Hindlimb muscle (tissue), 1 donor: Measurements from ENCODE around the gene GLTPD2. TPM values are rescaled to one million over a fixed set of nuclear protein-coding genes. Genes with fewer than 3 reads are reported as not detected.

Experiments
- DNase-seq: peaks from one replicate; pipeline ENCODE4 v3.0.0-alpha.2; 2013
- polyA plus RNA-seq: library from polyadenylated mRNA; unstranded; fragments of 120-200 nt; gene quantifications from one replicate; pipeline ENCODE4 v1.2.1, GENCODE V29; 2013; ENCODE audit not compliant: insufficient read length

The GLTPD2 gene
- polyA plus RNA-seq = 0.98 TPM

DNA sequence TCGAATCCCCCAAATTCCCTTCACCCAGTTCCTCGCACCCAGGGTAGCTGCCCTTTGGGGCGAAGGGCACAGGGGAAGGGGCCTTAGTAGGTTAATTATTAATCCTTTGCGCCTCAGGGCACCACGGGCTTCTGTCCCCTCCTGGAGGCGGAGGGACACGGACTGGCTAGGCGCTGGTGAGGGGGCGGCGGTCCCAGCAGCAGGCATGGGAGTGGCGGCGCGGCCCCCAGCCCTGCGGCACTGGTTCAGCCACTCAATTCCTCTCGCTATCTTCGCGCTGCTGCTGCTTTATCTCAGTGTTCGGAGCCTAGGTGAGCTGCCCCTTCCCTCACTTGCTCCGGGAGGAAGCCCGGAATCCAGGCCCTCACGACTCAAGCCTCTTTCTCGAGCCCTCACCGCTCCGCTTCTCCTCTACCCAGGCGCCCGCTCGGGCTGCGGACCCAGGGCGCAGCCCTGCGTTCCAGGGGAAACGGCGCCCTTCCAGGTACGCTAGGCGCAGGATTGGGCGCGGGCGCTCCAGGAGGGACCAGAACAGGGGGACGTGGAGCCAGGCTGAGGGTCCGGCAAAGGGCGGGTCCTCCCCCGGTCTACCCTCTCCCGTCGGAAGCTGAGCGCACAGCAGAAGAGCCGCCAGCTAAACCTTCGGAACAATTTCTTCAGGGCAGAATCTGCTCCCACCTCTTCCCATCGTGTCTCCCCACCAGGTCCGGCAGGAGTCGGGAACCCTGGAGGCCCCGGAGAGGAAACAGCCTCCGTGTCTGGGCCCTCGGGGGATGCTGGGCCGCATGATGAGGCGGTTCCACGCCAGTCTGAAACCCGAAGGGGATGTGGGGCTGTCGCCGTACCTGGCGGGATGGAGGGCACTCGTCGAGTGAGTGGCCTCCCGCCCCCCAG, at the start of gene GLTPD2:
GLTPD2 (plus strand) TSS at position 158 of the 894 bp plus-strand sequence; CDS start at position 206, 48 bp downstream.
- DNase-seq = no peak

DNA sequence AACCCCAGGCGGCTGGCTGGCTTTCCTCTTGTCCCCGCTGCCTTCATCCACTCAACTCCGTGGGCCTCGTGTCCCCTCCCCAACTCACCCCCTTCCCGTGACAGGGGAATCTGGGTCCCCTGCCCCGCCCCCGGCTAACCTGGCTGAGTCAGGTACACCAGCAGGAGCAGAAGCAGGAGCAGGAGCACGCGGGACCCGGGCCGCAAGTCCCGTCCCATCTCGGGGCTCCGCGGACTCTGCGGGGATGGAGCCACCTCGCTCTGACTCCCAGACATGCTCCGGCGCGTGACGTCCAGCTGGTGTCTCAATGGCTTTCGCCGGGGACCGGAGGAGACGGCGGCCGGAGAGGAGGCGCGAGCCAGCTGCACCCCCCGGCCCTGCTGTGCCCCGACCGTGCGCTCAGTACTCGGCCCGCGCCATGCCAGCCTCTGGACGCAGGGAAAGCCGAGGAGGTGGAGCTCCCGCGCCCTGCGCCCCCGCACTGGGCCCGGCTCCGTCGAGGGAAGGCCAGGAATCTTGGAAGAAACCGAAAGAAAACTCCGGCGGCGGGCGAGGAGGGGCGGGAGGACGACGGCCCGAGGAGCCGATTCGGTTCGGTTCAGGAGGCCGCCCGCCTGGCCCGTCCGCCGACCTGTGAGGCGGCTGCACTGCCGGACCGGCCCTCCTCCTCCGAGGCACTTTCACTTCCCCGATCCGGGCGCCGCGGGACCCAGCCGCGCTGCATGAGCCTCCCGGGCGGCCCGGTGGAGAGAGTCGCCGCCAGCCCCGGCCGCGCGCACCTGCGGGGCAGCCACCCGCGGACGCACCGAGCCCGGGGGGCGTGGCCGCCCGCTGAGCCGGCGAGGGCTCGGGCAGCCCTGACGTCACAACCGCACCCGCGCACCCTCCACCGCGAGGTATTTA, 49.4 kb upstream of the GLTPD2 start, which contains the start of the genes CXCL16 and ZMYND15:
CXCL16 (minus strand) TSS at position 807 of the 903 bp plus-strand sequence; CDS start at position 218, 589 bp downstream.
ZMYND15 (plus strand) TSS at position 712 of the 903 bp plus-strand sequence. CDS start 716 bp downstream, outside the sequence.
- DNase-seq = peak; percentile 52

DNA sequence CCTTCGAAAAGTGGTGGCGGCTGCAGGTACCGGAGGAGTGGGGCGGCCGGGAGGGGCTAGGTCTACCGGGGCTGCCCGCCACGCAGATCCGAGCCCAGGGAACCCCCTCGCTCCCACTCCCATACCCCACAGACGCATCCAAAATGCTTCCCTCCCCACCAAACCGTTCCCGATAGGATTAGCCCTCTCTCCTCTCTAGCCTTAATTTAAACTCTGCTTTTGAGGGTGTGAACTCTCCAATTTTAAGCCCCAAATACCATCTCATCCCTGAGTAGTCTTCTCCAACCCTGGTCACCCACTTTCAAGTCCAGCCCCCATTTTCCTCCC, 48.8 kb upstream of the GLTPD2 start:
- DNase-seq = no peak

DNA sequence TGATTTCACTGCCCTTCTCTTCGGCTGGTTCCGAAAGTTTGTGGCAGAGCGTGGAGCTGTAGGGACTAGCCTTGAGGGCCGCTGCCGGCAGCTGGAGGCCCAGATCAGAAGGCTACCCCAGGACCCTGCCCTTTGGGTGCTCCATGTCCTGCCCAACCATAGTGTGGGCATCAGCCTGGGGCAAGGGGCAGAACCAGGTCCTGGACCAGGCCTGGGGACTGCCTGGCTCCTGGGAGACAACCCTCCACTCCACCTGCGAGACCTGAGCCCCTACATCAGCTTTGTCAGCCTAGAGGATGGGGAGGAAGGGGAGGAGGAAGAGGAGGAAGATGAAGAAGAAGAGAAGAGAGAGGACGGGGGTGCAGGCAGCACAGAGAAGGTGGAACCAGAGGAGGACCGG, 48.2 kb upstream of the GLTPD2 start:
- DNase-seq = no peak

DNA sequence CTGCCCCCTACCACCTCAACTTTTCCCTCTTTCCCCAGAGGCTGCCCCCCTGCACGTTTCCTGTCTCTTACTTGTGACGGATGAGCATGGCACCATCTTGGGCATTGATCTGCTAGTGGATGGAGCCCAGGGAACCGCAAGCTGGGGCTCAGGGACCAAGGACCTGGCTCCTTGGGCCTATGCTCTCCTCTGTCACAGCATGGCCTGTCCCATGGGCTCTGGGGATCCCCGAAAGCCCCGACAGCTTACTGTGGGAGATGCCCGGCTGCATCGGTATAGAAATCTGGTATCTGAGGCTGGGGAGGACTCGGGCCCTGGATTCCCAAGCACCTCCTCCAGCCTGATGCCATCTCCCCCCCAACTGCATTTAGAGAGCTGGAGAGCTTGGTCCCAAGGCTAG, 47.2 kb upstream of the GLTPD2 start:
- no peak for DNase-seq

DNA sequence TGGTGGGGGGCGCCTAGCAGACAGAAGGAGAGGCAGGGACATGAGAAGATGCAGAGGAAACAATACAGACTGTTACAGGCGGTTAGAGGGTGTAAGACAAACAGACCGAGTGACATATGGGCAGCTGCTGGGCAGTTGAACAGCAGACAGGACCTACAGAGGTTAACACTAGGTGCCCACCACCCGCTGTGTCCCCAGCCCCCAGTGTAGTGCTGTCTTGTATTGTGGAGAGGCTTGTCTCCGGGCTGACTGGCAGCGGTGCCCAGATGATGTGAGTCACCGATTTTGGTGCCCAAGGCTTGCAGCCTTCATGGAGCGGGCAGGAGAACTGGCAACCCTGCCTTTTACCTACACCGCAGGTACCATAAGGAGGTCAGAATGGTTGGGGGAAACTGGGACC, 46.6 kb upstream of the GLTPD2 start:
- DNase-seq = no peak

GRCh38 chr17:4742629-4743028, 46.1 kb upstream of the GLTPD2 start:
- no peak for DNase-seq

- DNase-seq = no peak
These were observed 45.5 kb upstream of the GLTPD2 start for GRCh38 chr17:4743216-4743615.

GRCh38 chr17:4743898-4744297, 44.9 kb upstream of the GLTPD2 start:
- no peak for DNase-seq

DNA sequence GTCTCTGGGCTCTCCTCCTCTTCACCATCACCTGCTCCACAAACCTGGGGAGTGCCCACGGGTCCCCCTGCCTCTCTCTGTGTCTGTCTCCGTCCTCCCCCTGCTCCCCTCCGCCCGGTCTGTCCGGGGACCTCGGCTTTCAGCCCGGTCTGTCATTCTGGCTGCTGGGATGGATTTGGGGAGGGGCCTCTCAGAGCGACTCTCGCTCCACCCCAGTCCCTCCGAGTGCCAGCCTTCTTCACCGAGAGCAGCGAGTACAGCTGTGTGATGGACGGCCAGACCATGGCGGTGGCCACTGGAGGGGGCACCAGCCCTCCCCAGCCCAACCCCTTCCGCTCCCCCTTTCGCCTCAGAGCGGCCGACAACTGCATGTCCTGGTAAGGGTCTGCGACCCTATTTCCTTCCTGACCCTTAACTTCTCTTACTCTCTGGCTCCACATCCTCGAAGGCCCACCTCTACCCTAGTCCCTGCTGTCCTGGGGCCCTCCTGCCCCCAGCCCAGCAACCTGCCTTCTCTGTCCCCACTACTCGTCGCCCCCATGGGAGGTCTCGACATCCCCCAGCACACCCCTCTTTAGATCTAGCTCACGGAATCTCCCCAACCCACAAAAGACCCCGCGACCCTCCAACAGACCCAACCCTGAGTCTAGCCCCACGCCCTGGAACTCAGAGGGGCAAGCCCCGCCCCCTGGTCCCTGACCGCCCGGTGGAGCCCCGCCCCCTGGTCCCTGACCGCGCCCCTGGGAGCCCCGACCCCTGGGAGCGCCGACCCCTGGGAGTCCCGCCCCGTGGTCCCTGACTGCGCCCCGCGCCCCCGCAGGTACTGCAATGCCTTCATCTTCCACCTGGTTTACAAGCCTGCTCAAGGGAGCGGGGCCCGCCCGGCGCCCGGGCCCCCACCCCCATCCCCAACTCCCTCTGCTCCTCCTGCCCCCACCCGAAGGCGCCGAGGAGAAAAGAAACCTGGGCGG, 43.5 kb upstream of the GLTPD2 start:
- no peak for DNase-seq

DNA sequence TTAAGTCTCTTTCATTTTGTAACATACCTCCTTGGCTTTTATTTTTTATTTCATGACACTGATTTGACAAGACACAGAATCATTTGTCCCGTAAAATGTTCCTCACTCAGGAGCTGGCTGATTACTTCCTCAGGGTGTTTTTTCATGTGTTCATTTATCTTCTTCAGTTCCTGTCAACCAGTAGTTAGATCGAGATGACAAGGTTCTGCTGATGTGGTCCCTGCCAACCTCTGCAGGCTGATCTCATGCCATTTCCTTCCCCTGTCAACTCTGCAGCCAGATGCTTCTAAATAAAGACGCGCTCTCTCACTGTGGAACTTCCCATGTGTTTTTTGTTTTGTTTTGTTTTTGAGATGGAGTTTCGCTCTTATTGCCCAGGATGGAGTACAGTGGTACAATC, 40.9 kb upstream of the GLTPD2 start:
- no peak for DNase-seq

DNA sequence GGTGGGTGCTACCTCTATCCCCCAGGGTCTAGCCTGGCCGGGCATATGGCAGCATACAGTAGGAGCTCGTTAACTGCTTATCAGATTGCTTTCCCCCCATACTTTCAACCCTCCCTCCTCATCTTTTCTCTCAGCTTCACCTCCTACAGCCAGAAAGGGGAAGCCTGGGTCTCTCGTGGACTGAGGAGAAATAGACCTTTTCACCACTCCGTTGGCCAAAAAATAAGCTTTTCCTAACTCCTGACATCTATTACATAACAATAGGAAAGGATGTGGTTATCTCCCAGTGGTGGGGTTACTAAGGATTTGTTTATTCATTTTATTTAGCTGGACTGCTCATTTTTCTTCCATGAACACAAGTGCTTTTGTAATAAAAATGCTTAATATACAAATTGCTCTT, 40.1 kb upstream of the GLTPD2 start:
- DNase-seq = no peak

DNA sequence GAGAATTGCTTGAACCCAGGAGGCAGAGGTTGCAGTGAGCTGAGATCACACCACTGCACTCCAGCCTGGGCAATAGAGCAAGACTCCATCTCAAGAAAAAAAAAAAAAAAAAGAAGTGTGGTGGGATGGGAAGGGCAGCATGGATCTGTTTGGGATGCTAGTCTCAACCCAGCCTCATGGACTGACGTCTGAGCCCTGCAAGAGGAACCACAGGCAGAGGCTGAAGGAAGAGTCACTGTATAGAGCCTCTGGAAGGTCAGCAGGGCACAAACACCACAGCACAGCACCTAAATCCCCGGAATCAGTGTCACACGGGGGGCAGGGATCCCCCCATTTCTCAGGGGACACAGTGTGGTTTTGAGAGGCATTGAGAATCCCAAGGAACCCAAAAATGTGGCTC, 38.2 kb upstream of the GLTPD2 start:
- no peak for DNase-seq

- DNase-seq = no peak
These were observed 36.8 kb upstream of the GLTPD2 start for GRCh38 chr17:4751932-4752331.

GRCh38 chr17:4753392-4753791, 35.4 kb upstream of the GLTPD2 start:
- no peak for DNase-seq

- DNase-seq = no peak
These were observed 29.0 kb upstream of the GLTPD2 start for GRCh38 chr17:4759776-4760236.

- DNase-seq = no peak
These were observed 24.2 kb upstream of the GLTPD2 start for GRCh38 chr17:4764595-4764994.

DNA sequence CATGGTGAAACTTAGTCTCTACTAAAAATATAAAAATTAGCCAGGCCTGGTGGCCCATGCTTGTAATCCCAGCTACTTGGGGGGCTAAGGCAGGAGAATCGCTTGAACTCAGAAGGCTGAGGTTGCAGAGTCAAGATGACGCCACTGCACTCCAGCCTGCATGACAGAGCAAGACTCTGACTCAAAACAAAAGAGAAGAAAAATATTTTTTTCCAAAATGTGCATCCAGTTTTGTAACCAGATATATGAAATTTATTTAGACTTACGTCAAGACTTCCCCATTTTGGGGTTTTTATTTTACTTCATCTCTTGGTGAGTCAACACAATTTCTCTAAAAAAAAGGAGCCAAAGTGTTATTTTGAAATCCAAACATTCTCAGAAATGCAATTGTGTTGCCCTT, 22.6 kb upstream of the GLTPD2 start:
- no peak for DNase-seq

DNA sequence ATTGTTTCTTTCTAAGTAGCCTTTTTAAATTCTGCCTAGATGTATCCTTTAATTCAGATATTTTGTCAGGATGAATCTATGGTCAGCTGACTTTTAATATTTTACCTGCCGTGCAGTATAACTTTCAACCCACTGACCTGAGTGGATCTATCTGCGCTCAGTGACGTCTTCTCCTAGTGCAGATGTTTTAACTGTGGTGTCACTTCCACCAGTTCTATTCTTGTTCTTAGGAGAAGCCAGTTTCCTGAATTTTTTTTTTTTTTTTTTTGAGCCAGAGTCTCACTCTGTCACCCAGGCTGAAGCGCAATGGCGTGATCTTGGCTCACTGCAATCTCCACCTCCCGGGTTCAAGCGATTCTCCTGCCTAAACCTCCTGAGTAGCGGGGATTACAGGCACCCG, 22.0 kb upstream of the GLTPD2 start:
- no peak for DNase-seq

- DNase-seq = no peak
These were observed 20.5 kb upstream of the GLTPD2 start for GRCh38 chr17:4768298-4768697.

DNA sequence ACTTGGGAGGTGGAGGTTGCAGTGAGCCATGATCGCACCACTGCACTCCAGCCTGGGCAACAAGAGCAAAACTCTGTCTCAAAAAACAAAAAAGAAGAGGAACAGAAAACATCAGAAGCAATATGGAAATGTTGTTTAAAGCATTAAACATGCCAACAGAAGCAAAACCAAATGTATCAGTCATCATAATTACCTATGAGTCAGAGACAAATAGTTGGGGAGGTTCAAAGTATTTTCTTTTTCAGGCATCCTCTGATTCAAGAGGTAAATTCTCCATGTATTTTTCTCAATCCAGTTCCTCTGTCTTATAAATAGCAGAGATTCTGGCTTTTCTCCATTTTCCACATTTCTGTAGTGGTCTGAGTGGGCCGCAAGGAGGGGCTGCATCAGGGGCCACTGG, 19.1 kb upstream of the GLTPD2 start:
- DNase-seq = no peak
